Measurements from ENCODE around the gene SRGAP3.

Gene SRGAP3

DNA sequence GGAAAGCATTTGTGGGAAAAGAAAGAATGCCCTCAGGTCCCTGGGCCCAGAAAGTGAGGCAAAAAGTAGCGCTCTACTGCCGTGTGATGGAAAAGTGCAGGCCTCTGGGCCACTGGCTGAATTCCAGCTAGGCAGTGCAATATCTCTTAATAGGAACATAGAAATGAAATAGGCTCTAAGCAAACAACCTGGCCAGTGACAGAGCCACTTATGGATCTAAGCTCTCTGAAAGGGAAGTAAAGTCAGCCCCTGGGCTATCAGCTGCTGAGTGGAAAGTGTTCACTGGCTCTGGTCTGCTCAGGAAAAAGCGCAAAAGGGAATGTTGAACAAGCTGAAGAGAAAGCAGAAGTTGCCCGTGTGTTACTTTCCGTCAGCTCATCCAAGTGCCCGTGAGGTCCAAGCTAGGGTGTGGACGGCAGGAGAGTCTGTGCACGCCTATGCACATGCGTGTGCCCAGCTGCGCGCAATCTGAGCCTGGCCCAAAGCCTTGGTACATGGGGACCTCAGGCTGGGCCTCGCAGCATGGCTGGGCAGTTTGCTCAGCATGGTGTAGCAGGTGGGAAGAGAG is 212.2 kb downstream of the SRGAP3 start:
- DNase-seq (ENCODE audit: low read depth), result no peak

GRCh38 chr3:9036404-9037131 is 212.9 kb downstream of the SRGAP3 start:
- TF ChIP-seq, protein P1, sequence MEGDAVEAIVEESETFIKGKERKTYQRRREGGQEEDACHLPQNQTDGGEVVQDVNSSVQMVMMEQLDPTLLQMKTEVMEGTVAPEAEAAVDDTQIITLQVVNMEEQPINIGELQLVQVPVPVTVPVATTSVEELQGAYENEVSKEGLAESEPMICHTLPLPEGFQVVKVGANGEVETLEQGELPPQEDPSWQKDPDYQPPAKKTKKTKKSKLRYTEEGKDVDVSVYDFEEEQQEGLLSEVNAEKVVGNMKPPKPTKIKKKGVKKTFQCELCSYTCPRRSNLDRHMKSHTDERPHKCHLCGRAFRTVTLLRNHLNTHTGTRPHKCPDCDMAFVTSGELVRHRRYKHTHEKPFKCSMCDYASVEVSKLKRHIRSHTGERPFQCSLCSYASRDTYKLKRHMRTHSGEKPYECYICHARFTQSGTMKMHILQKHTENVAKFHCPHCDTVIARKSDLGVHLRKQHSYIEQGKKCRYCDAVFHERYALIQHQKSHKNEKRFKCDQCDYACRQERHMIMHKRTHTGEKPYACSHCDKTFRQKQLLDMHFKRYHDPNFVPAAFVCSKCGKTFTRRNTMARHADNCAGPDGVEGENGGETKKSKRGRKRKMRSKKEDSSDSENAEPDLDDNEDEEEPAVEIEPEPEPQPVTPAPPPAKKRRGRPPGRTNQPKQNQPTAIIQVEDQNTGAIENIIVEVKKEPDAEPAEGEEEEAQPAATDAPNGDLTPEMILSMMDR (IDR thresholded peaks at IDR 0.05; ENCODE audit: control insufficient read depth, insufficient read depth, low read depth, low read length, missing control alignments), result no peak
- no peak overlapping the region for H3K4me3 ChIP-seq (ENCODE audit: control insufficient read depth, low read depth, low read length)
- DNase-seq (ENCODE audit: low read depth), result peak; percentile 62

More for the DNA sequence above, 212.2 kb downstream of the SRGAP3 start:
- no peak overlapping the region for H3K4me3 ChIP-seq (ENCODE audit: control insufficient read depth, low read depth, low read length)
- TF ChIP-seq, protein P1 (IDR thresholded peaks at IDR 0.05; ENCODE audit: control insufficient read depth, insufficient read depth, low read depth, low read length, missing control alignments), result no peak

DNA sequence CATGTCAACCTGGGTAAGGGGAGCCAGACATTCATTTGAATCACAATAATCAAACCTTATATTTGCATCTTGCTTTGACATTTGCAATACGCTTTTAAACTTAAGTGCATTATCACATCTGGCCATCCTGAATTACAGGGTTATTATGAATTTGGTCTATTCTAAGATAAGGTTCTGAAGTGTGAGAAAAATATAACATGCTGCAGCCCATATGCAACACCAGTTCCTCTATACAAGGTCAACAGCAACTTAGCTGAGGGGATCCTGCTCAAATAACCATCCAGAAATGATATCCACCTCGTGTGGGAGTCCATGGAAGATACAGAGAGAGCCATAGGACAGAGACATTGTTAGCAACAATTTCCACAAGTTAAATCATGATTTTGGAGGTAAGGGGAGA is 213.5 kb downstream of the SRGAP3 start:
- no peak for DNase-seq (ENCODE audit: low read depth)
- H3K4me3 ChIP-seq (ENCODE audit: control insufficient read depth, low read depth, low read length), result no peak overlapping the region
- TF ChIP-seq, protein P1 (IDR thresholded peaks at IDR 0.05; ENCODE audit: control insufficient read depth, insufficient read depth, low read depth, low read length, missing control alignments), result no peak

DNA sequence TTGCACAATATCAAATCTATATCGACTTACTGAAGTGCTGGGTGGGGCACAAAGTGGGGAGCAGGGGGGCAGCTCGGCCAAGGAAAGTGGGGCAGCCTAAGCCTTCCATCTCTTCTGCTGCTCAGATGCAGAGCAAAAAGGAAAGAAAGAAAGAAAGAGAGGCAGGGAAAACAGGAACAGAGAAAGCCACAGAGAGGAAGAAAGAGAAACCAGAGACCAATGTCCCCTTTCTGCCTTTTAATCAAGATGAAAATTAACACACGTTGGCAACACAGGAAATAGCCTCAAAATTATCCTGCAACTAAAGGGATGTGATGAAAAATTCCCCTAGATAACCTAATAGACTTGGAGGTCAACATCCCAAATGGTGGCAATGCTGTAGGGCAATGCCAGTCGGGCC is 214.0 kb downstream of the SRGAP3 start:
- no peak for DNase-seq (ENCODE audit: low read depth)
- H3K4me3 ChIP-seq (ENCODE audit: control insufficient read depth, low read depth, low read length), result no peak overlapping the region
- TF ChIP-seq, protein P1 (IDR thresholded peaks at IDR 0.05; ENCODE audit: control insufficient read depth, insufficient read depth, low read depth, low read length, missing control alignments), result no peak

DNA sequence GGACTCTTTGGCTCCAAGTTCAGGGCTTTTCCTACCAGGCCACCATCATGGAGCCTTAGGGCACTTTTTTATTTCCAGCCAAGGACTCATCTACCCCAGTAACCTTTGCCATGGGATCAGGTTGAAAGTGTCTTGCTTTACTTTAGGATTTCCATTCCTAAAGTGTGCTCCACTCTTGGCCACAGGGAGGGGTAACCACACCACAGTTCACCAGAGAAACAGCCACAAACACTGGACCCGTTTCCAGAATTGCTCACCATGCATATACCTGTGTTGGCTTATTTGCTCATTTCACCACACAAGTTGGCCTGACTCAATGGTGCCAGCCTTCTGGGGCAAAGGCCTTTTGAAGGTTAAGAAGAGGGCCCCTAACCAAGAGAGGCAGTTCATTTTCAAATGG is 215.6 kb downstream of the SRGAP3 start:
- DNase-seq (ENCODE audit: low read depth), result no peak
- H3K4me3 ChIP-seq (ENCODE audit: control insufficient read depth, low read depth, low read length), result no peak overlapping the region
- TF ChIP-seq, protein P1 (IDR thresholded peaks at IDR 0.05; ENCODE audit: control insufficient read depth, insufficient read depth, low read depth, low read length, missing control alignments), result no peak

DNA sequence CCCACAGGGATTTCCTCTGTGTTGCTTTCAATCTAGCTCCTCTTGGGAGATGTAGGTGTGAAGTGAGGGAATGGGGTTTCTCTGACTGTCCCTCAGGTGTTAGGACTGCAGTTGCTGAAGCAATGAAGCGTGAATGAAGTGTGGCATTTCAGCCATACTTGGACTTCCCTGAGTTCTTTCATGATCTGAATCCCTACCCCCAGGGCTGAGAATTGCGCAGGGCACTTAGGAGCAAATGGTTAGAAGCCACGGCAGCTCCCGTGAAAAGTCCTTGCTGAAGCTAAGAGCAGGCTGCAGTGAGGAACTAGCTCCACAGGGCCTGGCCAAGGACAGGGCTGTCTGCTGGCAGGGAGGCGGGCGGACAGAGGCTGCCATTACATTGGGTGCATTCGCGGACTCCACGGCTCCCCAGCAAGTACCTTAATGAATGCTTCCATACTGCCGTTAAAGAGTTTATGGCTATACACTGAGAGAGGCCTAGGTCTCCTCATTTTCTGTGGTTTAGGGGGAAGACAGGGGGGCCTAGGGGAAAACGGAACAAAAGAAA is 217.1 kb downstream of the SRGAP3 start:
- no peak for DNase-seq (ENCODE audit: low read depth)
- TF ChIP-seq, protein P1 (IDR thresholded peaks at IDR 0.05; ENCODE audit: control insufficient read depth, insufficient read depth, low read depth, low read length, missing control alignments), result no peak
- H3K4me3 ChIP-seq (ENCODE audit: control insufficient read depth, low read depth, low read length), result no peak overlapping the region
